NB4 (cell line): ENCODE data around the gene NUTF2.

Experiments
- CTCF ChIP-seq: IDR thresholded peaks from one replicate; pipeline ENCODE4 v1.5.1; 2012; ENCODE audit warnings: low read depth, low read length
- POLR2A ChIP-seq: IDR thresholded peaks from 2 replicates; pipeline ENCODE4 v1.6.1; 2011; ENCODE audit warnings: mild to moderate bottlenecking; ENCODE audit not compliant: insufficient read length; ENCODE audit errors: extremely low read depth
- TF ChIP-seq, protein P1 (sequence below): IDR thresholded peaks from 2 replicates; pipeline ENCODE4 v1.6.1; 2011; ENCODE audit warnings: low read depth, low read length

- TF ChIP-seq POLR2A (no peak), CTCF (no peak)
- TF ChIP-seq, protein P1, sequence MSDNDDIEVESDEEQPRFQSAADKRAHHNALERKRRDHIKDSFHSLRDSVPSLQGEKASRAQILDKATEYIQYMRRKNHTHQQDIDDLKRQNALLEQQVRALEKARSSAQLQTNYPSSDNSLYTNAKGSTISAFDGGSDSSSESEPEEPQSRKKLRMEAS, result no peak
Observed at GRCh38 chr16:67833030-67833414, 13.7 kb upstream of the NUTF2 start.
